GM18873 (cell line): ENCODE results near the gene TSSK3.

Experiments used
- ATAC-seq: cut with Tn5 transposase; IDR thresholded peaks from one replicate; pipeline ENCODE4 v1.9.1; 2021; ENCODE audit warnings: mild to moderate bottlenecking, moderate library complexity, moderate number of reproducible peaks; ENCODE audit not compliant: unreplicated experiment, low FRiP score

TSSK3 gene, protein sequence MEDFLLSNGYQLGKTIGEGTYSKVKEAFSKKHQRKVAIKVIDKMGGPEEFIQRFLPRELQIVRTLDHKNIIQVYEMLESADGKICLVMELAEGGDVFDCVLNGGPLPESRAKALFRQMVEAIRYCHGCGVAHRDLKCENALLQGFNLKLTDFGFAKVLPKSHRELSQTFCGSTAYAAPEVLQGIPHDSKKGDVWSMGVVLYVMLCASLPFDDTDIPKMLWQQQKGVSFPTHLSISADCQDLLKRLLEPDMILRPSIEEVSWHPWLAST

GRCh38 chr1:32362474-32363313, at the start of gene TSSK3, which contains the start of gene FAM229A:
Gene TSSK3 (plus strand): TSS chr1:32362539. CDS start chr1:32362702, 163 bp downstream.
Gene FAM229A (minus strand): TSS chr1:32362485. CDS start chr1:32362091, 394 bp downstream.
- no peak for ATAC-seq

DNA sequence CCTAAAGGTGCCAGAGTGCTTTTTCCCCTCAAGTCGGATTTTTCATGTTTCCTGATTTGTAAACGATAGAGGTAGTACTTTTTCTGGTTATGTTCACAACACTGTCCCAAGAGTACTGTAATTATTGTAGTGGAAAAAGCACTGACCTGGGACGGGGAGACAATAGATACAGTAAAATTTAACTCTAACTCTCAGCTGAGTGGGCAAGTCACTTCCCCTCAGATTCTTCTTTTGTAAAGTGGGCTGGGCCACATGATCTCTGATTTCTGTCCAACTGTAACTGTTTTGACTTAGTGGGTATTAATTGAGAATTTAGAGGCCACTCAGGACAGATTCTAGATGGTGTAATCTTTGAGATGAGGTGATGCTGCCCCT, 45.4 kb upstream of the TSSK3 start:
- no peak for ATAC-seq

GRCh38 chr1:32318127-32318869, 44.0 kb upstream of the TSSK3 start:
- no peak for ATAC-seq

DNA sequence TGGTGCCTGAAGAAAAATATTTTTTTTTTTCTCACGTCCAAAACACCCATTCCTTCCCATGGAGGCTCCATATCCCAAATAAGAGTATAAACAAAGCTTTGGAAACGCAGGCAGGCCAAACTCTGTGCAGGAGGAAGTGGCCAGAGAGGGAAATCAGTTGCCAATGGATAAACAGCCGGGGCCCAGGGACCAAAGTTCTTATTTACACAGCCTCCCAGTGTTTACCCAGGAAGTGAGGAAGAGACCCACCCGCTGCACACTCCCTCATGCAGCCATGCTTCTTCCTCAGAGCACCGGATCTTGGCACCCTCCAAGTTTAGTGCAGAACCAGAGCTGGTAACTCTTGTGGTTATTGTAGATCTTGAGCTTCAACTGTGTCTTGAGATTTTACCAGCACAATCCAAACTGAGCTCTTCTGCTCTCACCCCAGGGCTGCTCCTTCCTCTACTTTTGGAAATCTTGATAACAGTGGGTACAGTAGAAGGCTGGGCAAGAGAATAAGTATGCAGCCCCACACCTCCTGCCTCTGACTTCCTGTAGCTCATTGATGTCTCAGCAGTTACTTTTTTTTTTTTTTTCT, 40.5 kb upstream of the TSSK3 start:
- ATAC-seq = no peak

- no peak for ATAC-seq
Measured at GRCh38 chr1:32327204-32327603, 35.1 kb upstream of the TSSK3 start.

- no peak for ATAC-seq
Measured at GRCh38 chr1:32329931-32330466, 32.3 kb upstream of the TSSK3 start.

DNA sequence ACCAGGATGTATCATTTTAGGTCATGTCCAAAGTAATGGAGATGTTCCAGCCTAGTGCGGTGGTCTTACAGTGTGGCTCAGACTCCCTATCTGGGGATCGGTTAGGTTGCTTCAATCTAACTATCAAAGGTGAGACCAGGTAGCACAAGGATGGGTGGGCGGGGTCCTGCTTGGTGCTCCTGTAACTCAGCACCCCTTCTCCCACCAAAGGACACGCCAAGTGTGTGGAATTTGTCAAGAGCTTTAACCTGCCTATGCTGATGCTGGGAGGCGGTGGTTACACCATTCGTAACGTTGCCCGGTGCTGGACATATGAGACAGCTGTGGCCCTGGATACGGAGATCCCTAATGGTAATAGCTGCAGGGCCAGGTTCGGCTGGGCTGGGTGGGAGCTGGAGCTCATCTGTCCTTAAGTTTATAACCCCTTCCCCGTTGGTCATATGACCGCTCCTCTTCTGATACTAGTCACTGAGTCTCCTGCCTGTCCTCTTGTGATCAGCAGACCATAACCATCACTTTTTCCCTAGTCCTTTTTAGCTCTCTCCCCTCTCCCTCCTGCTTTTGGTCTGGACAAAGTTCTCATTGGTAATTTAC, 31.7 kb upstream of the TSSK3 start:
- no peak for ATAC-seq

GRCh38 chr1:32331549-32331948, 30.8 kb upstream of the TSSK3 start:
- no peak for ATAC-seq

- ATAC-seq = no peak
Measured at GRCh38 chr1:32332290-32333079, 29.9 kb upstream of the TSSK3 start.

- ATAC-seq = no peak
Measured at GRCh38 chr1:32333251-32333963, 28.9 kb upstream of the TSSK3 start.

DNA sequence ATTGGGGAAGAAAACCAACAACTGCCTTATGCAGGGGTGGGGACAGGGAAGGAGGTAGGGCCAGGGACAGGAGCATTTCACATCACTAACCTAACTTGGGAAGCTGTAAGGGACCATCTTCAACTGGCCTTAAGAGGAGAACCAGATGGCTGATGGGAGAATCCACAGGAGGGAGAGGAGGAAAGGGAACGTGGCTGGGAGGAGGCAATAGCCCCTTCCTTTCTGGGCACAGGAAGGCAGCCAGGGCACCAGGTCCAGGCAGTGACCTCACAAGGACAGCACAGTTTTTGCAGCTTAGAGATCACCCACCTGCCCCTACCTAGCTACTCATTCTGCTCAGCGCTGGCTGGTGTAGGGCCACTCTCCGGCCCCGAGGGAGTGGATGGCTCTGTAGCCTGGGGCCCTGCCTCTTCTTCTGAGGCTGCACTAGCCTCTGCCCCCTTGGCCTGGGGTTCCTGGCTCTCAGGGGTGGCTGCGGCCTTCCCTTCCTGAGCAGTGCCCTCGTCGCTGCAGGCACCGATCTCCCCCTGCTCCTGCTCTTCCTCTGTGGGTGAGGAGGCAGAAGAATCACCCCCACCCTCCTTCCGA, 28.0 kb upstream of the TSSK3 start:
- no peak for ATAC-seq

- no peak for ATAC-seq
Measured at GRCh38 chr1:32334864-32335534, 27.3 kb upstream of the TSSK3 start.

DNA sequence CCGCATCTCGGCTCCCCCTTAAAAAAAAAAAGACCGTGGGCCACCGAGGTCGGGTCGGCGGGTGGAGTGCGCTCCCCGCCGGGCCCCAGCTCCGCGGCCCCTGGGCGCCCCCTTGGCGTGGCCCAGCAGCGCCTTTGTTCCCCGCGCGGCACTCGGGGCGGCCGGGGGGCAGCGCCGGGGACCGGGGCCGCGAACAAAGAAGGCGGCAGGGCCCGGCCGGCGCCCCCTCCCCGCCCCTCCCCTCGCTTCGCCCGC, 26.9 kb upstream of the TSSK3 start:
- ATAC-seq = no peak

DNA sequence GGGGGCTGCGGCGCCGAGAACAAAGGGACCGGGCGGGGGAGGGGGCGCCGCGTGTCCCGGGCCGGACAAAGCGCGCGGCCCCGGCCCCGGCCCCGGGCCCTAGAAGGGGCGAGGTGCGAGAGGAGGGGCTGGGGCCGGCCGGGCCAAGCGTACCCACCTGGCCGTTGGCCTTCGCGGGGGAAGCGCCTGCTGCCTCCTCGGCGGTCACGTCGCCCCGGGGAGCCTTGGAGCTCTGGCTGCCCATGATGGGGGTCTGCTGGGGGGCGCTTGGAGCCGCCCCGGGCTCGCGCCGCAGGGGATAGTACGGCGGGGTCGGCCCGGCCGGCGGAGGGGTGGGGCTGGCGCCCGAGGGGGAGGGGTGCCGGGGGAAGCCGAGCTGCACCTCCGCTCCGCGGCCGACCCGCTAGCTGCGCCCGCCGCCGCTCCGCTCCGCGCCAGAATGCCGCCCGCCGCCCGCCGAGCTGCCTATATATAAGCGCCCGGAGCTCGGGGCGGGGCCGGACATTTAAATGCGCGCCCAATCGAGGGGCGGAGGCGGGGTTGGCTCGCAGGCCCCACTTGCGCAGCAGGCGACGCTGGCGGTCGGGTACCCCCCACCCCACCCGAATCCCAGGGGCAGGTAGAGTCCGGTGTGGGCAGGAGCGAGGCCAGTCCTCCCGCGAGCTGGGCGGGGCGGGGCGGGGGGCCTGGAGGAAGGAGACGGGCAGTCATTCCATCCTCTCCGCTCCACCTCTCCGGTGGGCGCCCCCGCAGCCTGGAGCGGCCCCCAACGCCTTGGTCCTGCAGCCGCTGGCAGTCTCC, 26.3 kb upstream of the TSSK3 start, which contains the start of gene MARCKSL1:
MARCKSL1 (minus strand) TSS at position 444 of the 801 bp plus-strand sequence; CDS start at position 244, 200 bp downstream.
- no peak for ATAC-seq

- no peak for ATAC-seq
Measured at GRCh38 chr1:32336591-32336932, 25.8 kb upstream of the TSSK3 start.

GRCh38 chr1:32336963-32337675, 25.2 kb upstream of the TSSK3 start:
- no peak for ATAC-seq
